GM12892 (cell line): ENCODE data around the gene PIGU.

Source experiments
- DNase-seq: peaks from one replicate; pipeline ENCODE4 v3.0.0; 2011; ENCODE audit not compliant: insufficient read length
- FAIRE-seq: peaks from 2 replicates; lab custom pipeline; 2011; peaks lifted over from hg19 to GRCh38; lab: Jason Lieb, UNC
- POLR2A ChIP-seq: IDR thresholded peaks from 2 replicates; pipeline ENCODE4 v1.6.1; 2011; ENCODE audit warnings: low read depth, low read length, control low read depth
- POLR2AphosphoS5 ChIP-seq: IDR thresholded peaks from 2 replicates; pipeline ENCODE4 v1.6.1; 2011; ENCODE audit warnings: low read depth, low read length, control low read depth
- TAF1 ChIP-seq: IDR thresholded peaks from 2 replicates; pipeline ENCODE4 v1.6.1; 2011; ENCODE audit warnings: low read depth, mild to moderate bottlenecking, control low read depth, low read length, borderline replicate concordance

PIGU gene

GRCh38 chr20:34579191-34579978, 97.5 kb downstream of the PIGU start:
- DNase-seq, result no peak
- peak; percentile 48 for FAIRE-seq
- TF ChIP-seq POLR2A, result no peak
- no peak for TF ChIP-seq TAF1
- no peak for TF ChIP-seq POLR2AphosphoS5

GRCh38 chr20:34578521-34578920, 98.4 kb downstream of the PIGU start:
- no peak for DNase-seq
- TF ChIP-seq POLR2AphosphoS5, result no peak
- no peak for TF ChIP-seq TAF1
- TF ChIP-seq POLR2A, result no peak
- no peak for FAIRE-seq

- DNase-seq, result no peak
- TF ChIP-seq POLR2AphosphoS5 (no peak), POLR2A (no peak), TAF1 (no peak)
- no peak for FAIRE-seq
These were observed 98.9 kb downstream of the PIGU start for GRCh38 chr20:34578025-34578424.

GRCh38 chr20:34577061-34577460, 99.8 kb downstream of the PIGU start:
- DNase-seq (no peak), FAIRE-seq (no peak)
- no peak for TF ChIP-seq POLR2AphosphoS5
- TF ChIP-seq POLR2A, result no peak
- no peak for TF ChIP-seq TAF1

- no peak for DNase-seq
- TF ChIP-seq POLR2A (no peak), TAF1 (no peak), POLR2AphosphoS5 (no peak)
- no peak for FAIRE-seq
These were observed 101.1 kb downstream of the PIGU start for GRCh38 chr20:34575756-34576155.

- no peak for TF ChIP-seq POLR2A
- no peak for TF ChIP-seq TAF1
- no peak for TF ChIP-seq POLR2AphosphoS5
- no peak for FAIRE-seq
These were observed 101.6 kb downstream of the PIGU start for GRCh38 chr20:34575271-34575670.

GRCh38 chr20:34574861-34575260, 102.0 kb downstream of the PIGU start:
- DNase-seq, result no peak
- TF ChIP-seq POLR2AphosphoS5, result no peak
- no peak for TF ChIP-seq TAF1
- no peak for TF ChIP-seq POLR2A
- no peak for FAIRE-seq

More at GRCh38 chr20:34575271-34575670, 101.6 kb downstream of the PIGU start:
- DNase-seq, result no peak

GRCh38 chr20:34574426-34574825, 102.5 kb downstream of the PIGU start:
- TF ChIP-seq POLR2A (no peak), POLR2AphosphoS5 (no peak), TAF1 (no peak)
- no peak for DNase-seq
- FAIRE-seq, result no peak

GRCh38 chr20:34573541-34574300, 103.2 kb downstream of the PIGU start:
- FAIRE-seq (no peak), DNase-seq (no peak)
- no peak for TF ChIP-seq POLR2A
- TF ChIP-seq TAF1, result no peak
- no peak for TF ChIP-seq POLR2AphosphoS5

- TF ChIP-seq POLR2AphosphoS5 (no peak), POLR2A (no peak), TAF1 (no peak)
- DNase-seq (no peak), FAIRE-seq (no peak)
These were observed 105.1 kb downstream of the PIGU start for GRCh38 chr20:34571753-34572152.

GRCh38 chr20:34570859-34571306, 106.0 kb downstream of the PIGU start:
- DNase-seq, result no peak

GRCh38 chr20:34569598-34569997, 107.3 kb downstream of the PIGU start:
- FAIRE-seq (no peak), DNase-seq (no peak)
- TF ChIP-seq POLR2AphosphoS5 (no peak), POLR2A (no peak), TAF1 (no peak)

More at GRCh38 chr20:34570859-34571306, 106.0 kb downstream of the PIGU start:
- no peak for FAIRE-seq
- TF ChIP-seq TAF1, result no peak
